ENCODE measurements around the gene ZC3H8.

ZC3H8 gene

GRCh38 chr2:112162956-112163355, 91.9 kb downstream of the ZC3H8 start:
- DNase-seq, result no peak

- DNase-seq, result no peak
Observed at GRCh38 chr2:112162341-112162740, 92.5 kb downstream of the ZC3H8 start.
